Inferior parietal cortex (tissue), 1 donor: ENCODE measurements around the gene SBSN.
A peak's percentile ranks its signal among the peaks of the same experiment; 100 is the strongest.
"Not testable (repeated sequence)": the region's sequence is repeated elsewhere in the genome, so short reads cannot be mapped to it uniquely, and the experiment has no call there.

Source experiments
- DNase-seq: peaks from one replicate; pipeline ENCODE4 v3.0.0-alpha.2; 2016; ENCODE audit errors: extremely low spot score

Gene SBSN

GRCh38 chr19:35507561-35507960 is 20.6 kb downstream of the SBSN start:
- no peak for DNase-seq

GRCh38 chr19:35506011-35506410 is 22.1 kb downstream of the SBSN start:
- no peak for DNase-seq

- DNase-seq: no peak
These were observed 25.4 kb downstream of the SBSN start for GRCh38 chr19:35502751-35503150.

- no peak for DNase-seq
These were observed 26.4 kb downstream of the SBSN start for GRCh38 chr19:35501684-35502083.

GRCh38 chr19:35500611-35501010 is 27.5 kb downstream of the SBSN start:
- no peak for DNase-seq

- DNase-seq: no peak
These were observed 29.1 kb downstream of the SBSN start for GRCh38 chr19:35498984-35499527.

- no peak for DNase-seq
These were observed 29.9 kb downstream of the SBSN start for GRCh38 chr19:35498220-35498619.

- no peak for DNase-seq
These were observed 30.7 kb downstream of the SBSN start for GRCh38 chr19:35497406-35497805.

- DNase-seq: peak; percentile 69
These were observed 32.7 kb downstream of the SBSN start for GRCh38 chr19:35495107-35496064.

- DNase-seq: no peak
These were observed 34.1 kb downstream of the SBSN start for GRCh38 chr19:35493971-35494370.

- DNase-seq: no peak
These were observed 36.2 kb downstream of the SBSN start for GRCh38 chr19:35491836-35492360.

- DNase-seq: no peak
These were observed 37.7 kb downstream of the SBSN start, which contains the start of gene KRTDAP for GRCh38 chr19:35490364-35490763. Gene KRTDAP (minus strand): TSS chr19:35490464. CDS start chr19:35490442, 22 bp downstream.

GRCh38 chr19:35488677-35489076 is 39.4 kb downstream of the SBSN start:
- DNase-seq: no peak

GRCh38 chr19:35487656-35488182 is 40.4 kb downstream of the SBSN start:
- DNase-seq: no peak

GRCh38 chr19:35486268-35486708 is 41.8 kb downstream of the SBSN start:
- DNase-seq: no peak

- DNase-seq: no peak
These were observed 43.7 kb downstream of the SBSN start for GRCh38 chr19:35484252-35485036.

- no peak for DNase-seq
These were observed 45.0 kb downstream of the SBSN start for GRCh38 chr19:35483089-35483488.

GRCh38 chr19:35478794-35479677 is 49.1 kb downstream of the SBSN start:
- DNase-seq: no peak

GRCh38 chr19:35476149-35476548 is 52.0 kb downstream of the SBSN start:
- no peak for DNase-seq

GRCh38 chr19:35474594-35474993 is 53.5 kb downstream of the SBSN start:
- DNase-seq: not testable (repeated sequence)

GRCh38 chr19:35474104-35474503 is 54.0 kb downstream of the SBSN start:
- no peak for DNase-seq
